HCT116 (cell line): Measurements from ENCODE around the gene HCFC1. TPM values are rescaled to one million over a fixed set of nuclear protein-coding genes. Genes with fewer than 3 reads are reported as not detected.

Experiments
- ATAC-seq: fragments of 200-7000 bp; cut with Tn5 transposase; 2 replicates; pipeline ENCODE4 v1.9.1; 2020; ENCODE audit warnings: mild to moderate bottlenecking, moderate library complexity
- BruUV-seq: library from RNA; stranded (reverse); fragments of 400-500 nt; replicated peaks from 2 replicates; lab custom pipeline; 2021; lab: Mats Ljungman, UMichigan
- CTCF ChIA-PET: fragments of 300-600 bp; sonication (Branson Sonifier 250); formaldehyde crosslinking; loops from one replicate; lab custom pipeline; 2021; ENCODE audit warnings: antibody characterized with exemption; lab: Charles Lee
- POLR2A ChIA-PET: fragments of 300-600, 350-600 bp; sonication (Branson Sonifier 250); formaldehyde crosslinking; loops from one replicate; lab custom pipeline; 2021; ENCODE audit warnings: antibody characterized with exemption; lab: Charles Lee
- RAD21 ChIA-PET, 2 experiments: fragments of 300-600 bp; sonication (Branson Sonifier 250); formaldehyde crosslinking; loops; one replicate each; lab custom pipeline; 2023; ENCODE audit warnings: low total read pairs in 2 of 2; ENCODE audit not compliant: uncharacterized antibody in 2 of 2, unreplicated experiment in 2 of 2, low non-redundant PET in 1 of 2; lab: Charles Lee
- DNase-seq: peaks from one replicate; pipeline ENCODE4 v3.0.0-alpha.2; 2010; ENCODE audit warnings: low read depth, low spot score
- H2AFZ ChIP-seq: fragments of 200-600 bp; shearing (Covaris generic), sonication (generic); 2 replicates; pipeline ENCODE4 v1.6.1; 2017; ENCODE audit warnings: low read depth, mixed run types, mixed read lengths, antibody characterized with exemption, low read length; ENCODE audit not compliant: poor library complexity, severe bottlenecking
- H3K27ac ChIP-seq: 2 replicates; pipeline ENCODE4 v1.5.1; 2012; ENCODE audit warnings: low read depth, low read length
- H3K27me3 ChIP-seq: fragments of 200-600 bp; sonication (generic); 2 replicates; pipeline ENCODE4 v1.6.1; 2016; ENCODE audit warnings: mixed run types, low read length, mixed read lengths; ENCODE audit not compliant: insufficient read depth
- H3K36me3 ChIP-seq, 2 experiments: fragments of 200-500 bp in 1 of 2; fragments of 200-600 bp in 1 of 2; sonication (Bioruptor generic) in 1 of 2; sonication (generic) in 1 of 2; 2 replicates each; pipeline versions ENCODE4 v1.5.1 to v1.6.1; 2014 to 2016; ENCODE audit warnings: low read length in 2 of 2, inconsistent platforms in 1 of 2, mixed read lengths in 1 of 2, mixed run types in 1 of 2; ENCODE audit not compliant: insufficient read depth in 2 of 2, control insufficient read depth in 1 of 2
- H3K4me1 ChIP-seq, 2 experiments: fragments of 200-600 bp in 1 of 2; sonication (generic) in 1 of 2; 2 replicates each; pipeline versions ENCODE4 v1.5.1 to v1.6.1; 2012 to 2017; ENCODE audit warnings: low read length in 2 of 2, inconsistent platforms in 1 of 2, mild to moderate bottlenecking in 1 of 2, mixed read lengths in 1 of 2, mixed run types in 1 of 2, moderate library complexity in 1 of 2; ENCODE audit not compliant: insufficient read depth in 2 of 2, control insufficient read depth in 1 of 2
- H3K4me2 ChIP-seq: fragments of 200-600 bp; sonication (generic); 2 replicates; pipeline ENCODE4 v1.6.1; 2017; ENCODE audit warnings: mixed run types, low read length, mixed read lengths
- H3K4me3 ChIP-seq, 2 experiments: fragments of 200-600 bp in 1 of 2; sonication (generic) in 1 of 2; replicated peaks in 1 of 2; 2 replicates each; pipeline ENCODE4 v1.5.1; 2011 to 2016; ENCODE audit warnings: low read length in 2 of 2, control low read depth in 1 of 2, low read depth in 1 of 2, mild to moderate bottlenecking in 1 of 2, mixed read lengths in 1 of 2, mixed run types in 1 of 2
- H3K79me2 ChIP-seq: fragments of 200-600 bp; sonication (generic); 2 replicates; pipeline ENCODE4 v1.6.1; 2017; ENCODE audit warnings: mild to moderate bottlenecking, mixed run types, low read length, moderate library complexity, mixed read lengths; ENCODE audit not compliant: insufficient read depth
- H3K9ac ChIP-seq: fragments of 200-600 bp; sonication (generic); 2 replicates; pipeline ENCODE4 v1.6.1; 2016; ENCODE audit warnings: low read length, mixed read lengths
- H3K9me2 ChIP-seq: fragments of 200-600 bp; sonication (generic), shearing (Covaris generic); 2 replicates; pipeline ENCODE4 v1.6.1; 2017; ENCODE audit warnings: mixed run types, mild to moderate bottlenecking, moderate library complexity; ENCODE audit not compliant: insufficient read depth
- H3K9me3 ChIP-seq, 2 experiments: fragments of 200-500 bp in 1 of 2; fragments of 200-600 bp in 1 of 2; sonication (Bioruptor generic) in 1 of 2; sonication (generic) in 1 of 2; 2 replicates each; pipeline ENCODE4 v1.6.1; 2014 to 2017; ENCODE audit warnings: low read length in 2 of 2, mixed read lengths in 2 of 2, inconsistent platforms in 1 of 2, low read depth in 1 of 2, mild to moderate bottlenecking in 1 of 2, mixed run types in 1 of 2, moderate library complexity in 1 of 2; ENCODE audit not compliant: control insufficient read depth in 1 of 2, insufficient read depth in 1 of 2
- H4K20me1 ChIP-seq: fragments of 200-600 bp; sonication (generic), shearing (Covaris generic); 2 replicates; pipeline ENCODE4 v1.6.1; 2017; ENCODE audit warnings: mixed run types, mild to moderate bottlenecking, moderate library complexity; ENCODE audit not compliant: insufficient read depth
- ATF3 ChIP-seq: IDR thresholded peaks from 2 replicates; pipeline ENCODE4 v1.6.1; 2012
- ELF1 ChIP-seq: IDR thresholded peaks from 2 replicates; pipeline ENCODE4 v1.6.1; 2012; ENCODE audit warnings: low read depth, borderline replicate concordance
- EZH2 ChIP-seq: fragments of 200-600 bp; sonication (generic); IDR thresholded peaks from 2 replicates; pipeline ENCODE4 v1.6.1; 2017; ENCODE audit warnings: antibody characterized with exemption, mixed run types
- EZH2phosphoT487 ChIP-seq: fragments of 200-600 bp; IDR thresholded peaks from 2 replicates; pipeline ENCODE4 v1.6.1; 2018; ENCODE audit warnings: antibody characterized with exemption, borderline replicate concordance
- MAX ChIP-seq: IDR thresholded peaks from 2 replicates; pipeline ENCODE4 v1.6.1; 2012
- POLR2A ChIP-seq: IDR thresholded peaks from 2 replicates; pipeline ENCODE4 v1.7.0; 2011; ENCODE audit warnings: borderline replicate concordance; ENCODE audit not compliant: insufficient read depth, insufficient read length; ENCODE audit errors: extremely low read depth
- RAD21 ChIP-seq: IDR thresholded peaks from 2 replicates; pipeline ENCODE4 v1.6.1; 2012; ENCODE audit warnings: low read depth, mild to moderate bottlenecking
- REST ChIP-seq: IDR thresholded peaks from 2 replicates; pipeline ENCODE4 v1.6.1; 2012; ENCODE audit warnings: low read depth
- SIN3A ChIP-seq: IDR thresholded peaks from 2 replicates; pipeline ENCODE4 v1.6.1; 2012; ENCODE audit warnings: low read depth
- SP1 ChIP-seq: IDR thresholded peaks from 2 replicates; pipeline ENCODE4 v1.6.1; 2012; ENCODE audit warnings: low read depth
- SRF ChIP-seq: IDR thresholded peaks from 2 replicates; pipeline ENCODE4 v1.6.1; 2012; ENCODE audit warnings: low read depth
- TCF7L2 ChIP-seq: IDR thresholded peaks from 2 replicates; pipeline ENCODE4 v1.7.0; 2011; ENCODE audit warnings: borderline replicate concordance, inconsistent platforms; ENCODE audit not compliant: insufficient read depth, insufficient read length; ENCODE audit errors: extremely low read depth
- ZNF274 ChIP-seq: fragments of 200-500 bp; sonication (Bioruptor generic); IDR thresholded peaks from 2 replicates; pipeline ENCODE4 v1.6.1; 2014; ENCODE audit warnings: mild to moderate bottlenecking, low read depth, low read length, inconsistent platforms
- intact Hi-C: fragments of 100-400 bp; cut with micrococcal nuclease; formaldehyde crosslinking; loops from 2 replicates; pipeline ENCODE4 v1.10.0; 2022
- total RNA-seq: library from RNA; stranded (reverse); gene quantifications from one replicate; pipeline ENCODE4 v1.2.1, GENCODE V29; 2021; ENCODE audit not compliant: unreplicated experiment
- TF ChIP-seq, protein P1 (sequence below): IDR thresholded peaks from 2 replicates; pipeline ENCODE4 v1.6.1; 2011; ENCODE audit warnings: mild to moderate bottlenecking, low read length, moderate library complexity; ENCODE audit not compliant: insufficient replicate concordance; ENCODE audit errors: extremely low read depth

The HCFC1 gene
- total RNA-seq, 1 experiment from 2014 or later = 72.8 TPM

GRCh38 chrX:154010330-154011087 lies 38.9 kb upstream of the HCFC1 start (continued):
- TF ChIP-seq, protein P1, sequence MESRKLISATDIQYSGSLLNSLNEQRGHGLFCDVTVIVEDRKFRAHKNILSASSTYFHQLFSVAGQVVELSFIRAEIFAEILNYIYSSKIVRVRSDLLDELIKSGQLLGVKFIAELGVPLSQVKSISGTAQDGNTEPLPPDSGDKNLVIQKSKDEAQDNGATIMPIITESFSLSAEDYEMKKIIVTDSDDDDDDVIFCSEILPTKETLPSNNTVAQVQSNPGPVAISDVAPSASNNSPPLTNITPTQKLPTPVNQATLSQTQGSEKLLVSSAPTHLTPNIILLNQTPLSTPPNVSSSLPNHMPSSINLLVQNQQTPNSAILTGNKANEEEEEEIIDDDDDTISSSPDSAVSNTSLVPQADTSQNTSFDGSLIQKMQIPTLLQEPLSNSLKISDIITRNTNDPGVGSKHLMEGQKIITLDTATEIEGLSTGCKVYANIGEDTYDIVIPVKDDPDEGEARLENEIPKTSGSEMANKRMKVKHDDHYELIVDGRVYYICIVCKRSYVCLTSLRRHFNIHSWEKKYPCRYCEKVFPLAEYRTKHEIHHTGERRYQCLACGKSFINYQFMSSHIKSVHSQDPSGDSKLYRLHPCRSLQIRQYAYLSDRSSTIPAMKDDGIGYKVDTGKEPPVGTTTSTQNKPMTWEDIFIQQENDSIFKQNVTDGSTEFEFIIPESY = no peak
- no peak for TF ChIP-seq SIN3A
- TF ChIP-seq TCF7L2 = no peak
- TF ChIP-seq POLR2A = no peak
- no peak for TF ChIP-seq ELF1
- no peak for TF ChIP-seq ZNF274
- TF ChIP-seq EZH2 = no peak
- no peak for TF ChIP-seq ATF3
- no peak for TF ChIP-seq MAX

GRCh38 chrX:154008521-154008920 lies 36.9 kb upstream of the HCFC1 start:
- CTCF ChIA-PET = no interaction called here
- RAD21 ChIA-PET = no interaction called here
- H3K36me3 ChIP-seq = no peaks in the 10 kb centered on the region
- TF ChIP-seq SP1 (no peak), EZH2phosphoT487 (no peak), TCF7L2 (no peak), REST (no peak), MAX (no peak), SRF (no peak), SIN3A (no peak), ATF3 (no peak), RAD21 (no peak), EZH2 (no peak), ELF1 (no peak)
- TF ChIP-seq, protein P1 = no peak

More at GRCh38 chrX:154008521-154008920, 36.9 kb upstream of the HCFC1 start:
- no peak overlapping the region for H3K27ac ChIP-seq
- H3K9ac ChIP-seq = no peak overlapping the region
- BruUV-seq = no TSS peak
- H3K4me2 ChIP-seq = no peak overlapping the region
- intact Hi-C loops = no loop called here
- H4K20me1 ChIP-seq = no peaks in the 10 kb centered on the region
- no peaks in the 10 kb centered on the region for H3K27me3 ChIP-seq
- H3K4me3 ChIP-seq = no peak overlapping the region
- no peak for DNase-seq
- H3K9me2 ChIP-seq = no peaks in the 10 kb centered on the region
- H3K9me3 ChIP-seq = no peaks in the 10 kb centered on the region
- no peaks in the 10 kb centered on the region for H3K79me2 ChIP-seq
- no peak for ATAC-seq
- no peak overlapping the region for H2AFZ ChIP-seq
- POLR2A ChIA-PET = no interaction called here
- peaks cover 0 to 14% of the 10 kb centered on the region in 2 experiments; a peak in 2 of 4 replicates for H3K4me1 ChIP-seq
